Stimulated activated naive CD8-positive, alpha-beta T cell treated with anti-CD3 and anti-CD28 coated beads, Interleukin-15, Interleukin-2, amounts not matched to agents 100 U/mL and 50 U/mL, for 24 hours (primary cell): ENCODE measurements around the gene SURF1.

ENCODE experiments used
- ATAC-seq: fragments of 150-1000 bp; cut with Tn5 transposase; one replicate; pipeline ENCODE4 v1.10.0; 2021
- DNase-seq: peaks from one replicate; pipeline ENCODE4 v3.0.0; 2021

The SURF1 gene

DNA sequence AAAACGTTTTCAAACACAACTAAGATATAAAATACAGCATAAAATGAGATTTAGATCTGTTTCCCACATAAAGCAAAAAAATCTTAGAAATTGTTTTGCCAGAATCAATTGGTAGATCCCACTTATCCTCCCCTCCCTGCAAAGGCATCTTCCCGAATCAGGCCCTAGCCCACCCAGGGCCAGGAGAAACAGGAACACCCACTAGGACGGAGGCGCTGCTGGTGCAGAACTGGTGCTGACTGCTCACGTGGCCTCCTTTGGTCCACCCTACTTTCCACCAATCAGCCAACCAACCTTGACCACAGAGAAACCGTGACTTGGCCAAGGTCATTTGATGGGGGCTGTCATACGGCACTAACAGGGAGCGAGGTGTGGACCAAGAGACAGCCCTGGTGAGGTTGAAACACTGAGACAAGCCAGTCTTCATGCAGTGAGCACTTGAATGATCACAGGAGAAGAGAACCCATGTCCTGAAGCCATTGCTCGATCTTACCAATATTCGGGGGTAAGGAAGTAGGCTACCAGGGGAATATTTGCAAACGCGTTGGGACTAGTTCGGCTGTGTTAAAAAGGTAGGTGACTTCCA, 5.3 kb upstream of the SURF1 start:
- DNase-seq: no peak
- no peak for ATAC-seq

GRCh38 chr9:133360400-133361393, 4.4 kb upstream of the SURF1 start:
- DNase-seq: no peak
- no peak for ATAC-seq

DNA sequence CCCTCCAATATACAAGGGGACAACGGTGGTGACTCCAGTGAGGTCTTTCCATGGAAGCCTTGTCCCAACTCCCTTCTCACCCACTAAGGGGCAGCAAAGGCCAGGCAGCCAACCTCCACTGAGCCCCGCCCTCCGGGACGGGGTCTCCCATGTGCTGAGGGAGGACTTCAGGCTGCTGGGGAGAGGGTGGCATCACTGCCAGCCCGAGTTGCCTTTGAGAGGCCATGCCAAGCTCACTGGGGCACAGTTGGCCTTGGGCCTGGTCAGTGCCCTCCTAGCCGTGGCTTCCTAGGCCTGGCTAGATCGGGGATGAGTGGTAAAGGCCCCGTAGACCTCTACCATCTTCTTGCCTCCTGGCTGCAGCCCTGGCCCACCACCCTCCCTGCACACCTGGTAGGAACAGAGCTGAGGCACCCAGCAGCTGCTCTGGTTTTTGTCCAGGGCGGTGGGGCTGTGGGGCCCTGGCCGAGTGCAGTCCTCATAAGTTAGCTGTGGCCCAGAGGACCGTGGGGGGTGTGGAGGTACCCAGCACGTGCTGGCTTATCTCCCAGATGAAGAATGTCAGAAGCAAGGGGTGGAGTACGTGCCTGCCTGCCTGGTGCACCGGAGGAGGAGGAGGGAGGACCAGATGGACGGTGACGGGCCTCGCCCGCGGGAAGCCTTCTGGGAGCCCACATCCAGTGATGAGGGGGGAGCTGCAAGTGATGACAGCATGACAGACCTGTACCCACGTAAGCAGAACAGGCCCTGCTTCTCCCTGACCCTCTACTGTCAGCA, 3.3 kb upstream of the SURF1 start:
- no peak for DNase-seq
- ATAC-seq: no peak

DNA sequence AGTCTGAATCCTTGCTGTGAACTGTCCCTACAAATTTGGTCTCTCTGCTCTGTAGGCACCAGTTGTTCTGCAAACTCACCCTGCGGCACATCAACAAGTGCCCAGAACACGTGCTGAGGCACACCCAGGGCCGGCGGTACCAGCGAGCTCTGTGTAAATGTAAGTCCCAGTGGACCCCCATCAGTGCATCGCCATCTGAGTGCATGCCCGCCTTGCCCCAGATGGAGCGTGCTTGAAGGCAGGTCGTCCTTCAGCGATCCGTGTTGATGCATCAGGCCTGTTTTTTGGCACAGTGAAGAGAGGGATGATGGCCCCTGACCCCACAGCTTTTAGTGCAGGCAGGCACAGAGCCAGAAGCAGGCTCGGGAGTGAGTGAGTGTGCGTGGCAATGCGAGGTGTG, 1.4 kb upstream of the SURF1 start:
- no peak for DNase-seq
- no peak for ATAC-seq

DNA sequence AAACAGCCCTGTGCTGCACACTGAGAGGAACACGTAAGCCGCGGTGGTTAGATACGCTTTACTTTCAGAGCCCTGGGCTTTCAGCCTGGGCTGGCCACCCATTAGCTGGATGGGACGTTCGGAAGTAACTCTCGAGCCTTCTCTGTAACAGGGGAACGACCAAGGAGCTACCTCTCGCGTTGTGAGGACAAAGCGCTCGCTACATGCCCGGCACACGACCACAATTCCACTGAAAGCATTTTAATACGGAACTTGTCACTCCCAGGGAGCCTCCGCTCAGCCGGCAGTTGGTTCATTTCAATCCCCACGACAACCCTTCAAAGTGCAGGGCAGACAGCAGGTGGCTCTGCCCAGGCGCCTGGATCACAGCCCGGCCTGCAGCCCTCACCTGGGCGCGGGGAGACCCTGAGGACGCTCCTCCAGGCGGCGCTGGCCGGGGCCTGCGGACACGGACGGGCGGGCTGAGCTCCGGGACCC, 368 bp downstream of the SURF1 start:
- DNase-seq: no peak
- peak; percentile 11 for ATAC-seq

- DNase-seq: no peak
- ATAC-seq: no peak
Observed at GRCh38 chr9:133354766-133355165, 1.5 kb downstream of the SURF1 start.

DNA sequence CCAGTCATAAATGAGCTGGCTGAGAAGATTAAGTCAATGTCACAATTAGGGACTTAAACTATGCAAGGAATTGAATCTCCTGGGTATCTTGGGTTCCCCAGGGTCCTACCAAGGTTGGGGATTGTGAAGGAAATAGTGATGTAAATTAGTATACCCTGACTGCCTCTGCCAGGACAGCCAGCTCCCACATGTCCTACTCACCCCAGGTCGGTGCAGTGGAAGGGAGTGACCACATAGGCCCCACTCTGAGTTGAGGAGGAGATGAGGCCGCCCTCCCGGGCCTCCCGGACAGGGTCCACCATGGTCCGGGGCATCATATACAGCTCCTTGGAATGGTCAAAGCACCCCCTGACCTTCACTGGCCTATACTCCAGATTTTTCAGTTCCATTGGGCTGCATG, 2.7 kb downstream of the SURF1 start:
- DNase-seq (no peak), ATAC-seq (no peak)

GRCh38 chr9:133352635-133353340, 3.5 kb downstream of the SURF1 start:
- DNase-seq (no peak), ATAC-seq (no peak)

DNA sequence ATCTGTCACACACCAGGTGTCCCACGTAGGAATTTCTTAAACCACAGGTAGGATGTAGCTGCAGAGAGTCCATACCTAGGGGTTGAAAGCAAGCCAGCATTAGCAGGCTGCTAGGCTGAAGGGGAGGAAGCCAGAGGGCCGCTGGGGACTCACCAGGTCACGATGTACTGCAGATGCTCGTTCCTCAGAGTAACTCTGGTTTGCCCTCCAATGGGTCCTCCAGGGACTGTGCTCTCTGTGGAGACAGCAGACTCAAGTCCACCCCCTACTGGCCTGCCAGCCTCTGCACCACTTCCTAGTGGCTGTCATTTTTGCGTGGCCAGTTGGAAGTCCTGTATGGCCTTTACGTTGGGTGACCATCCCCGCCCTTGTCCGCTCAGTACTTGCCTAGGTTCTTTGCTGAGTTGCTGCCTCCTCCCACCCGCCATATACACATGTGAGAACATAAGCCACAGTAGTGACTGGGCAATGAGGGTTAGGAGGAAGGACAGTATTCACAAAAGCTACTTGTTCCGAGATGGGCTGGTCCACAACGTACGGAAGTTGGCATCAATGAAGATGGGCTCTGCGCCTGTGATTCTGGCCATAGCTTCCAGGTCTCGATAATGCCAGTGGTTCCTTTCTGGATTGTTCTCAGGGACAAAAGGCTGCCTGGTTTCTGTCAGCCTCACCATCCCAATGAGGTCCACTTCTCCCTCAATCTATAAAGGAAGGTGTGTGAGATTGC, 4.2 kb downstream of the SURF1 start:
- DNase-seq (peak; percentile 70), ATAC-seq (peak; percentile 24)

- DNase-seq (no peak), ATAC-seq (no peak)
Observed at GRCh38 chr9:133351526-133351907, 4.8 kb downstream of the SURF1 start.

- DNase-seq (no peak), ATAC-seq (no peak)
Observed at GRCh38 chr9:133349965-133350616, 6.2 kb downstream of the SURF1 start.

DNA sequence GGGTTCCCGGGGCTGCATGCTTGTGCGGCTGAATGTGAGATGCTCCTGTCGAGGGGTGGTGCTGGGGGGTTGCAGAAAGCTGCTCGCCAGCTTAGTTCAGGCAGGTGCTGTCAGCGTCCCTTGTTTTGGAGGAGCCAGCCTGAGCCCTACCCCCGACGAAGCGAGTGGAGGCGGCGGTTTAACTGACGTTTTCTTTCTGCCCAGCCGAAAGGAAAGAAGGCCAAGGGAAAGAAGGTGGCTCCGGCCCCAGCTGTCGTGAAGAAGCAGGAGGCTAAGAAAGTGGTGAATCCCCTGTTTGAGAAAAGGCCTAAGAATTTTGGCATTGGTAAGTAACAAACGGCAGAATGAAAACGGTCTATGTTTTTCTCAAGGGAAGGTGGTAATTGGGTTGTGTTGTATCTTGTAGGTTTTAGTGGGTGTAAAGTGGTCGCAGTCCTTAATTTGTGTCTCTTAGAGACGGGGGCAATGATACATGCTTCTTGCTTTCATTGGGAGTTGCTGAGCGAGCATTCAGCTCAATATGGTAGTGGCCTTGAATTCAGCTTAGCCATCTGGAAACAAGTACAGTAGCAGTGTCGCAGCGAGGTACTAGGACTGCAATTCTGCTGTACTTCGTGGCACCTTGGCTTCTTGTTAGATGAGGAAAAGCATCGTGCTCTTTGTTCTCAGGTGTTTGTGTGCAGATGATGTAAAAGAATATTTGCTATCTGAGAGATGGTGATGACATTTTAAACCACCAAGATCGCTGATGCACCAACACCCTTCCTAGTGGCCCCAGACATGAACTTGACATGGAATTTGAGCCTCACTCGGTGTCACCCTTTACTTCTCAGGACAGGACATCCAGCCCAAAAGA, 7.3 kb downstream of the SURF1 start:
- ATAC-seq (no peak), DNase-seq (no peak)

DNA sequence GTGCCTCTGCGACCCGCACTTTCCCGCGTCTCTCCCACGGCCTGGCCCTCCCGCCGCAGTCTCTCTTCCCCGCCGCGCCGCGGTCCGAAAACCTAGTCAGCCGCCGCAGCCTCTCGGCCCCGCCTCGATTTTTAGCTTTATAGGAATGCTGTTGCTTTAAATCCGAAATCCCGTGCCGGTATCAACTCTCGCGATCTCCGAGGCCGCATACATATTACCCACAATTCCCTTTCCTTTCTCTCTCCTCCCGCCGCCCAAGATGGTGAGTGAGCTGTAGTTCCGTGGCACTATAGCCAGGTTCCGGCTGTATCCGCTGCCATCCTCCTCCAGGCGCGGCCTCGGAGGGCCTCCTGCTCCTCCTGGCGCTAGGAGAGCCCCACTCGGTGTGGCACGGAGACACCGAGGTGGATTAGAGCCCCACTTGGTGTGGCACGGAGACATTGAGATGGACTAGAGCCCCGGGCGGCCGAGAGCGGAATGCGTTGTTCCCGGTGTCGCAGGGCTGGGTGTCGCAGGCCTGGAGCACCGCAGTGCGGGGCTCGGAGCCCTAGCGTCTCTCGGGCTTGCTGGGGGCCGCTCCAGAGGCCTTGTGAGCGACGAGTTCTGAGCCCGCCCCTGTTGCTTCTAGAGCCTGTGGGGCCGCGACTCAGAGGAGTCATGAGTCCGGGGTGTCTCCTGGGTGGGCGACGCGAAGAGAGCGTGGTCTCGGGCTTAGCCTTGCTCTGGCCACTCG, 8.1 kb downstream of the SURF1 start, which contains the start of the genes MED22 and RPL7A:
TSS of gene MED22 (minus strand) at position 147 of the 733 bp plus-strand sequence. CDS start 1,469 bp downstream, outside the sequence.
TSS of gene RPL7A (plus strand) at position 234 of the 733 bp plus-strand sequence. CDS start at position 260, 26 bp downstream.
- peak; percentile 91 for DNase-seq
- peak; percentile 73 for ATAC-seq

DNA sequence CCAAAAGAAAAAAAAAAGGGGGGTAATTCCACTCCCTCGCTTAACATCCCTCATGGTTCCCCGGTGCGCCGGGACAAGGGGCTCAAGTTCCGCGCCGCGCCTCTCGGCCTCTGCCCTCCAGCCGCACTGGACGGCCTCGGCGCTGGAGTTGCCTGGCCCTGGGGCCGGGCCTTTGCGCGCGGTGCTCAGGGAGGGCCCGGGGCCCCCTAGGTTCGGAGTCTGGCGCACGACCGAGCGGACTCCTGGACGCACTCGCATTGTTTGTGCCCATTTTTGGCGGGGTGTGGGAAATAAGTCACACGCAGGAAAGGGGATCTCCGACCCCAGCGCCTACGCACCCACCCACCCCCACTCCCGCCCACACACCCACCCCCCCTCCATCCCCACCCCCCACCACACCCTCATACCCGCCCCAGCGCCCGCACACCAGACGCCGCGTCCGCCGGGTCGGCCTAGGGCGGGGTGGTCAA, 8.7 kb downstream of the SURF1 start:
- DNase-seq: peak; percentile 56
- peak; percentile 47 for ATAC-seq

GRCh38 chr9:133346021-133346785, 10.1 kb downstream of the SURF1 start:
- DNase-seq: no peak
- no peak for ATAC-seq

DNA sequence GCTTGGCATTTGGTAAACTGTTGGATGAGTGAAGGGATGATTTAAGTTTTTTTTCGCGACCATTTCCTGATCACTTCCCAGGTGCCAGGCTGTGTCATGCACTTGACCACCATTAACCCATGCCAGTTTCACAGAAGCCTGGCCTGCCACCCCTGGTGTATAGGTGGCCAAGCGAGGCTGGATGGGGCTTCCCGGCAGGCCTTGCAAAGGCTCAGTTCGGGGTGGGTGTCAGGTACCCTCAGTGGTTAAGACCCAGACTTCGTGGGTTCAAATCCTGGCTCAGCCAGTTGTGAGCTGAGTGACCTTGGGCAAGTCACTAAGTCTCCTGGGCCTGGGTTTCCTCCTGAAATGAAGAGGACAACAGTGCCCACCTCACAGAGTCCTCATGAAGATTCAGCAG, 10.7 kb downstream of the SURF1 start:
- no peak for DNase-seq

DNA sequence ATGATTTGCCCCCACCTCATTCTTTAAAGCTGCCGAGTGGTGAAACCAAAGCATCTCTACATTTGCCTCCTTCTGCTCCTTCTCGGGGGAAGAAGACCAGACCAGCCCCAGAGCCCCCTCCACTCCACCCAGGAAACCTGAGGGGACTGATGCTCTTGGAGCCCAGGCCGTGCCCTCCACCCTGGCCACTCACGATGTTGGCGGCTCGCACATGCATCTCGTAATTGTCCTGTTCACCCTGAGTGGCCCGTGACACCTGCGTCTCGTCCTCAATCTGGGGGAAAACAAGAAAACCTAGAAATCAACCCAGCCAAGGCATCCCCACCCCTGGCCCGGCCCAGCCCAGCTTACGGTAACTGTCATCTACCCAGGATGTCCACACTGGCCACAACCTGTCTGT, 11.3 kb downstream of the SURF1 start:
- ATAC-seq (no peak), DNase-seq (no peak)

More for the DNA sequence above, 10.7 kb downstream of the SURF1 start:
- ATAC-seq: no peak

DNA sequence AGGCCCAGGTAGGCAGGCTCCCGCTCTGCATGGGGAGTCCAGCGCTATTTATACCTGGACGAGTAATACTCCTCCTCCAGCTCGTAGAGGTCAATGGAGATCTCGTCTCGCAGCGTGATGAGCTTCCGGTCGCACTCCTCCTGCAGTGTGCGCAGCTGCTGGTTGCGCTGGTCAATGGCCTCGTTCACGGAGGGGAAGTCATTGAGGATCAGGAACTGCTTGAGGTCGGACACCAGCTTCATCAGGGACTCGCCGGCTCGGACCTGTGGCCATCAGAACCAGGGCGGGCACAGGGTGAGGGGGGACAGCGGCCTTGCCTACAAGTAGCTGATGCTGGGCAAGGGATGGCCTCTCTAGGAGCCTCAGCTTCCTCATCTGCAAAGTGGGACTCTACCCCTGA, 12.2 kb downstream of the SURF1 start:
- no peak for ATAC-seq

More for the DNA sequence above, 12.2 kb downstream of the SURF1 start:
- no peak for DNase-seq
